GM20431 (cell line): Measurements from ENCODE around the gene LEFTY1.

Experiments used
- in situ Hi-C: fragments of 300-500 bp; cut with MseI, MboI; formaldehyde crosslinking; loops from one replicate; pipeline ENCODE4 v1.15.0; 2020; ENCODE audit warnings: low sequenced_read_pairs; ENCODE audit not compliant: unreplicated experiment

The LEFTY1 gene

GRCh38 chr1:225875044-225875815 is 13.7 kb downstream of the LEFTY1 start:
- in situ Hi-C loops, result no loop called here

- in situ Hi-C loops, result no loop called here
Measured at GRCh38 chr1:225874431-225874830, 14.5 kb downstream of the LEFTY1 start.

GRCh38 chr1:225873281-225873850 is 15.6 kb downstream of the LEFTY1 start:
- in situ Hi-C loops, result no loop called here

GRCh38 chr1:225872075-225872430 is 16.9 kb downstream of the LEFTY1 start:
- in situ Hi-C loops, result no loop called here

GRCh38 chr1:225871359-225872074 is 17.4 kb downstream of the LEFTY1 start:
- in situ Hi-C loops, result no loop called here

- in situ Hi-C loops, result no loop called here
Measured at GRCh38 chr1:225870911-225871310, 18.0 kb downstream of the LEFTY1 start.

GRCh38 chr1:225868631-225869330 is 20.2 kb downstream of the LEFTY1 start:
- in situ Hi-C loops, result no loop called here

- in situ Hi-C loops, result no loop called here
Measured at GRCh38 chr1:225866981-225867380, 22.0 kb downstream of the LEFTY1 start.

GRCh38 chr1:225866061-225866837 is 22.7 kb downstream of the LEFTY1 start:
- in situ Hi-C loops, result no loop called here

GRCh38 chr1:225865514-225865913 is 23.4 kb downstream of the LEFTY1 start:
- in situ Hi-C loops, result no loop called here

GRCh38 chr1:225863167-225863566 is 25.8 kb downstream of the LEFTY1 start:
- in situ Hi-C loops, result no loop called here

- in situ Hi-C loops, result no loop called here
Measured at GRCh38 chr1:225862581-225862950, 26.4 kb downstream of the LEFTY1 start.

- in situ Hi-C loops, result no loop called here
Measured at GRCh38 chr1:225861834-225862580, 26.9 kb downstream of the LEFTY1 start.

- in situ Hi-C loops, result no loop called here
Measured at GRCh38 chr1:225860876-225861441, 28.0 kb downstream of the LEFTY1 start.

- in situ Hi-C loops, result no loop called here
Measured at GRCh38 chr1:225860107-225860506, 28.8 kb downstream of the LEFTY1 start.

GRCh38 chr1:225859151-225859550 is 29.8 kb downstream of the LEFTY1 start:
- in situ Hi-C loops, result no loop called here

GRCh38 chr1:225857256-225857655 is 31.7 kb downstream of the LEFTY1 start:
- in situ Hi-C loops, result no loop called here

- in situ Hi-C loops, result no loop called here
Measured at GRCh38 chr1:225855503-225856300, 33.2 kb downstream of the LEFTY1 start.
